Measurements from ENCODE around the gene ATF4.

DNA sequence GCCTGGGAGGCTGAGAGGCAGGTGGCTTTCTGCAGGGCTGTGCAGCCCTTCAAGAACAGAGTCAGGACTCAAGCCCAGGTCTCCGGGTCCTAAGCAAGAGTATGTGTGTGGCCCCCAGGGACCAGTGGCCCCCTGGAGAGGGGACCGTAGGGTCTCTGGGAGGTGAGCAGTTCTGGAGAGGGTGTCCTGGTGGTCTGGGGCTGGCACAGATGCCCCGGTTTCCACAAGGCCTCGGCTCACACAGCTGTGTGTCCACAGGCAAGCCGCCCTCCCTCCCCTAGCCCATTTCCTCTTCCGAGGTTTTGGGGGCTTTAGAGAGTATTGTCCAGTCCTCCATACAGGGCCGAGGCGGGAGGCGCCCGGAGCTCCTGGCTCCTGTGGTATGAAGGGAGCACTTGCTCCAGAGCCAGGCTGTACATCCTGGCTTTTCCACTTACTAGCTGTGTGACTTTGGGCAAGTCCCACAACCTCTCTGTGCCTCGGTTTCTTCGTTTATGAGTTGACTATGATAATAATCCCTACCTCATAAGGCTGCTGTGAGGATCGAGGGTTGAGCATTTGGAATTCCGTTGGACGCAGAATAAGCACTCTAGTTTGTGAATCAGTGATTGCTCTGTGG is 15.6 kb downstream of the ATF4 start:
- TF ChIP-seq, protein P1, sequence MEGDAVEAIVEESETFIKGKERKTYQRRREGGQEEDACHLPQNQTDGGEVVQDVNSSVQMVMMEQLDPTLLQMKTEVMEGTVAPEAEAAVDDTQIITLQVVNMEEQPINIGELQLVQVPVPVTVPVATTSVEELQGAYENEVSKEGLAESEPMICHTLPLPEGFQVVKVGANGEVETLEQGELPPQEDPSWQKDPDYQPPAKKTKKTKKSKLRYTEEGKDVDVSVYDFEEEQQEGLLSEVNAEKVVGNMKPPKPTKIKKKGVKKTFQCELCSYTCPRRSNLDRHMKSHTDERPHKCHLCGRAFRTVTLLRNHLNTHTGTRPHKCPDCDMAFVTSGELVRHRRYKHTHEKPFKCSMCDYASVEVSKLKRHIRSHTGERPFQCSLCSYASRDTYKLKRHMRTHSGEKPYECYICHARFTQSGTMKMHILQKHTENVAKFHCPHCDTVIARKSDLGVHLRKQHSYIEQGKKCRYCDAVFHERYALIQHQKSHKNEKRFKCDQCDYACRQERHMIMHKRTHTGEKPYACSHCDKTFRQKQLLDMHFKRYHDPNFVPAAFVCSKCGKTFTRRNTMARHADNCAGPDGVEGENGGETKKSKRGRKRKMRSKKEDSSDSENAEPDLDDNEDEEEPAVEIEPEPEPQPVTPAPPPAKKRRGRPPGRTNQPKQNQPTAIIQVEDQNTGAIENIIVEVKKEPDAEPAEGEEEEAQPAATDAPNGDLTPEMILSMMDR (IDR thresholded peaks at IDR 0.05) = no peak
- TF ChIP-seq POLR2A (IDR thresholded peaks at IDR 0.05) = no peak
